ENCODE results near the gene FAM199X. TPM values are rescaled to one million over a fixed set of nuclear protein-coding genes. Genes with fewer than 3 reads are reported as not detected.
"Not testable (repeated sequence)": the region's sequence is repeated elsewhere in the genome, so short reads cannot be mapped to it uniquely, and the experiment has no call there.

Gene FAM199X
- polyA plus RNA-seq, 3 donors = 38.5 to 41.2 (median 40.0) TPM

DNA sequence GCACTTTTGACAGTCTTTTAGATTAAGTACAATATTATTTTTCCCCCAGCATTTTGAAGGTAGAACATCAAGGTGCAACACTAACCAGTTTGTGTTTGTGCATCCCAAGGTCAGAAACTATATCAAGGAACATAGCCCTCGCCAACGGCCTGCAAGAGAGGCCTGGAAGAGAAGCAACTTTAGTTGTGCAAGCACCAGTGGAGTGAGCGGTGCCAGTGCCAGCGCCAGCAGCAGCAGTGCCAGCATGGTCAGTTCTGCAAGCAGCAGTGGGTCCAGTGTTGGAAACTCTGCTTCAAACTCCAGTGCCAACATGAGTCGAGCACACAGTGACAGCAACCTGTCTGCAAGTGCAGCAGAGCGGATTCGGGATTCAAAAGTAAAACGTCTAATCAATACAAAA, 21.7 kb downstream of the FAM199X start:
- no peak for DNase-seq (ENCODE audit: low read depth in 3 of 3, low spot score in 2 of 3)

DNA sequence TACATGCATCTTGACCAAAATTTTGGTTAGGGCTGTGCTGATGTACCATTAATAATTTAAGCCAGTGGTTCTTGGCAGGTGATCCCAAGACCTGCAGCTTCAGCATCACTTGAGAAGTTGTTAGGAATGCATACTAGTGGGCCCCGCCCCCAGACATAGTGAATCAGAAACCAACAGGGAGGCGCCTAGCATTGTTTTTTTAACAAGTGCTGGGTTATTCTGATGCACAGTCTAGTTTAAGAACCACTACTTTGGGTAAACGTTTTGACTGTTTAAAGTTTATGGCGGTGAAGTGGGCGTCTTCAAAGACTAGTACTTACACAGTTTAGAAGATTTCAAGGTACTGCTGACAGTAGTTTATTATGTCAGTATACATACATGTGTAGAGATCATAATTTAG, 23.6 kb downstream of the FAM199X start:
- no peak for DNase-seq (ENCODE audit: low read depth in 3 of 3, low spot score in 2 of 3)

DNA sequence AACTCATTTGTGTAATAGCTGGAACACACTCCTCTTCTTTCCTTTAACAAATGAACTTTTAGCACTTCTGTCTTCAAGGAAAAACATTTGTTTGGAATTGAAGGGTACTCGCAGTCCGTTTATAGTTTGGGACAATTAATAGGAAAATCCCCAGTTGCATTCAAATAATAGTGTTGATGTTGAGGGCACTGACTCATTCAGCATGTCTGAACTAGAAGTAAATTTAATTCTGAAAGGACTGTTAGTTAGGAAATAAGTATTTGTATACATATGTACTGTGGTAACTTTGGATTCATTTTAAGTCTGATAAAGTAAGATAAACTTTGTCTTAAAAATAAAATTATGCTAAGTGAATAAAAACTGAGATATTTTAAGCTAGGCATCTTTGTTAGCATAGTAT, 27.2 kb downstream of the FAM199X start:
- DNase-seq (ENCODE audit: low read depth in 3 of 3, low spot score in 2 of 3) = no peak

DNA sequence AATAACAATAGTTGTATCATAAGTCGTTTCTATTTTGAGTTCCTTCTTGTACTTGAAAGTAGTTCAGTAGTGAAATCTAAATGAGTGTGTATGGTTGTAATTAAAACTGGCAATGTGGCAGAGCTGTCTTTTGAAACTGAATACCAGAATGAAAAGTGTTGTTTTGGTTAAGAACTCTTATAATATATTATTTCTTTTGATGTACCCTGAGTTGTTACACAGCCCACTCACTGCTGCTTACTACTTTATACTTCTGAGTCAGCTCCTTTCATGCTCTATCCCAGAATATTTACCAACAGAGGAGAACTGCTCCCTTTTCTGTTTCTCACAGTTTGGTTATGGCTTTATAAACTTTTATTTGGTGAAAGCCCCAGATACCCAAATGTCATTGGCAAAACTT, 28.8 kb downstream of the FAM199X start:
- no peak for DNase-seq (ENCODE audit: low read depth in 3 of 3, low spot score in 2 of 3)

DNA sequence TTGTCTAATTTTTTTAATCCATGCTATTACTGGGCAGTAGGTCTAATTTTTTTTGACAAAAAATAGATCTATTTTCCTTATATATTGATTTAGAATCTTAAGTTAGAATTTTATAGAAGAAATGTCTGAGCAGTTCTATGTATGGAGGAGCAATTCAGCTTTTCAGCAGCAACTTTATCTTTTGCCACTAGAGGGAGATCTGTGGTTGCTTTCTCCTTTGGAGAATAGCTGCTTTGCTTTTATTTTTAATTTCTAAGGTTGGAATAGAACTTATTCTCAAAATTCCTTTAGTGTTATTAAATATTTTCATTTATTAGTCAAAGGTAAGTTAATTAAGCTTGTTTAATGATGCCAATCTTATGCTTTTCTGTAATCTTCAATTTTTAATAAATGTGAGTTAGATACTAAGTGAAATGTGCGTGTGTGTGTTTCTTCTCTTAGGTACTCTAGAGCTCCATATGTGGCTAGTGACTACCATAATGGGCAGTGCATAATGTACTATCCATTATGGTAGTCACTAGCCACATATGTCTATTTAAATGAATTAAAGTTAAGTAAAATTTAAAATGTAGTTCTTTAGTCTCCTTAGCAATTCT, 29.3 kb downstream of the FAM199X start:
- DNase-seq (ENCODE audit: low read depth in 3 of 3, low spot score in 2 of 3) = no peak

DNA sequence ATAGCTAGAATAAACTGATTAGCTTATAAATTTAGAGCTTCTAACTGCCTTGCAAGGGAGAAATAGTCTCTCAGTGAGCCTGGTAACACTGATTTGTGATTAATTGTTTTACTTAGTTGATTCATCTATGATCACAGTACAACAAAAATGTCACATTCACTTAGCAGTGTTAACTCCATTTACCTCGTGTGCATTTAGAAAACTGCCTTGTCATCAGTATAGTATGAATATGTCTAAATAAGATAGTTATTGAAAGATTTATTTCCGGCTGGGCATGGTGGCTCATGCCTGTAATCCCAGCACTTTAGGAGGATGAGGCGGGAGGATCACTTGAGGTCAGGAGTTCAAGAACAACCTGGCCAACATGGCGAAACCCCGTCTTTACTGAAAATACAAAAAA, 39.3 kb downstream of the FAM199X start:
- no peak for DNase-seq (ENCODE audit: low read depth in 3 of 3, low spot score in 2 of 3)

DNA sequence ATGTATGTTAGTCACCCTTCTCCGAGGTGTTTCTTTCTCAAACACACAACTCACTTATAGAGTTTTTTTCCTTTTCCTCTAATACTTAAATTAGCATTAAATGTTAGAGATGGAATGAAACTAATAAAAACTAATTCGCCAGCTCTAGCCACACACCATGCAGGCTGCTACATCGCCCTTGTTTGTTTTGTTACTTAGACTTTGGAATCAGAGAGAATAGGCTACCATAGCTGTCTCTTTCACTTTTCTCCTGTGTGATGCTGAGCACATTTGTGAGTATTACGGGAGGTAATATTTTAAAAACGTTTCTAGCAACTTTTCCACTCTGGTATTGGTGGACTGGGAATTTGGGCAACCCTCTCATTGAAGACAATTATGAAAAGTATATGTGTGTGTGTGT, 44.9 kb downstream of the FAM199X start:
- DNase-seq (ENCODE audit: low read depth in 3 of 3, low spot score in 2 of 3) = no peak

DNA sequence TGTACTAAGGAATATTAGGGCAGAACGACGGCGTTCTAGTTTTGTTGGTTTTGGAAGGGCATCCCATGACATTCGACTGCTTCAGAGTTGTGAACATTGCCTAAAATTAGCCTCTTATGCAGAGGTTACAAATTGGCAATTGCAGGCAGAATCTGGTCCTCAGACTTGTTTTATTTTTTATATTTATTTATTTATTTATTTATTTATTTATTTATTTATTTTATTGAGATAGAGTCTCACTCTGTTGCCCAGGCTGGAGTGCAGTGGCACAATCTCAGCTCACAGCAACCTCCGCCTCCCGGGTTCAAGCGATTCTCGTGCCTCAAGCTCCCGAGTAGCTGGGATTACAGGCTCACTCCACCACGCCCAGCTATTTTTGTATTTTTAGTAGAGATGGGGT, 63.8 kb downstream of the FAM199X start:
- not testable (repeated sequence) for DNase-seq (ENCODE audit: low read depth in 3 of 3, low spot score in 2 of 3)

Other genes with a start within 250 kb of the FAM199X start
- gene TMSB15B, start 203.8 kb upstream of the FAM199X start, polyA plus RNA-seq (ENCODE audit: insufficient read length in 3 of 3) = 10 to 100 TPM; 23.5 to 25.2 (median 24.7) TPM
- gene H2BW1, start 152.7 kb upstream of the FAM199X start, polyA plus RNA-seq (ENCODE audit: insufficient read length in 3 of 3) = not detected
- gene H2BW2, start 126.5 kb upstream of the FAM199X start, polyA plus RNA-seq (ENCODE audit: insufficient read length in 3 of 3) = 1 to 10 TPM in 1 of 3 donors, under 1 TPM in 2; 0.89 to 1.1 (median 1.00) TPM
- gene TMSB15C, start 90.2 kb upstream of the FAM199X start, polyA plus RNA-seq (ENCODE audit: insufficient read length in 3 of 3) = 1 to 10 TPM; 7.9 to 9.3 (median 8.1) TPM
- 1 to 10 TPM; 4.1 to 4.2 (median 4.2) TPM for gene ZCCHC18, start 53.9 kb upstream of the FAM199X start, polyA plus RNA-seq (ENCODE audit: insufficient read length in 3 of 3)
- gene SLC25A53, start 9.4 kb upstream of the FAM199X start, polyA plus RNA-seq (ENCODE audit: insufficient read length in 3 of 3) = 10 to 100 TPM in 2 of 3 donors, 1 to 10 TPM in 1; 9.6 to 11.1 (median 10.3) TPM
- not detected for gene ESX1, start 88.5 kb downstream of the FAM199X start, polyA plus RNA-seq (ENCODE audit: insufficient read length in 3 of 3)